SU-DHL-6 (cell line): ENCODE results near the gene ZBTB6.
A peak's percentile ranks its signal among the peaks of the same experiment; 100 is the strongest.

Source experiments
- H2AFZ ChIP-seq: fragments of 200-600 bp; sonication (generic); 2 replicates; pipeline ENCODE4 v1.6.1; 2014; ENCODE audit warnings: low read depth, mild to moderate bottlenecking, moderate library complexity, mixed read lengths, antibody characterized with exemption, low read length; ENCODE audit not compliant: severe bottlenecking
- H3F3A ChIP-seq: fragments of 200-600 bp; shearing (Covaris generic); 2 replicates; pipeline ENCODE4 v1.6.0; 2016; ENCODE audit warnings: antibody characterized with exemption, mild to moderate bottlenecking; ENCODE audit not compliant: insufficient read depth
- H3K27ac ChIP-seq: fragments of 200-600 bp; sonication (generic); 2 replicates; pipeline ENCODE4 v1.5.1; 2016; ENCODE audit warnings: low read depth, mild to moderate bottlenecking, low read length, moderate library complexity, mixed read lengths
- H3K27me3 ChIP-seq: fragments of 200-600 bp; sonication (generic), shearing (Covaris generic); 2 replicates; pipeline ENCODE4 v1.6.0; 2014; ENCODE audit warnings: mild to moderate bottlenecking, low read length
- H3K36me3 ChIP-seq: fragments of 200-600 bp; sonication (generic); 2 replicates; pipeline ENCODE4 v1.6.1; 2014; ENCODE audit warnings: mild to moderate bottlenecking, low read length, mixed read lengths
- H3K4me2 ChIP-seq: fragments of 300-600, 200-600 bp; shearing (Covaris generic), sonication (generic); 2 replicates; pipeline ENCODE4 v1.6.0; 2014; ENCODE audit warnings: low read length, low read depth, mild to moderate bottlenecking; ENCODE audit not compliant: poor library complexity, severe bottlenecking
- H3K4me3 ChIP-seq: fragments of 200-600 bp; sonication (generic); 2 replicates; pipeline ENCODE4 v1.5.1; 2014; ENCODE audit warnings: antibody characterized with exemption, low read length, mild to moderate bottlenecking, mixed read lengths; ENCODE audit not compliant: insufficient read depth, poor library complexity, severe bottlenecking
- H3K79me2 ChIP-seq: fragments of 200-600 bp; sonication (generic); 2 replicates; pipeline ENCODE4 v1.6.1; 2014; ENCODE audit warnings: mild to moderate bottlenecking, low read length, moderate library complexity; ENCODE audit not compliant: insufficient read depth
- H3K9ac ChIP-seq: fragments of 200-600 bp; sonication (generic); 2 replicates; pipeline ENCODE4 v1.7.0; 2014; ENCODE audit warnings: mild to moderate bottlenecking, low read length
- H3K9me2 ChIP-seq: fragments of 200-600 bp; sonication (generic); replicated peaks from 2 replicates; pipeline ENCODE4 v1.6.1; 2014; ENCODE audit warnings: low read length; ENCODE audit not compliant: insufficient read depth
- H3K9me3 ChIP-seq: fragments of 200-600 bp; sonication (generic); 2 replicates; pipeline ENCODE4 v1.6.1; 2014; ENCODE audit warnings: low read length, mixed read lengths; ENCODE audit not compliant: insufficient read depth
- H4K20me1 ChIP-seq: fragments of 200-600 bp; sonication (generic); 2 replicates; pipeline ENCODE4 v1.6.1; 2014; ENCODE audit warnings: low read depth, mild to moderate bottlenecking, antibody characterized with exemption, low read length, moderate library complexity, mixed read lengths
- CTCF ChIP-seq: fragments of 200-600 bp; sonication (generic); IDR thresholded peaks from one replicate; pipeline ENCODE4 v1.5.1; 2017; ENCODE audit warnings: antibody characterized with exemption, mild to moderate bottlenecking, low read length, moderate library complexity; ENCODE audit not compliant: insufficient read depth, poor library complexity, severe bottlenecking
- EZH2phosphoT487 ChIP-seq: fragments of 200-600 bp; sonication (generic), shearing (Covaris generic); conservative IDR thresholded peaks from 2 replicates; pipeline ENCODE4 v1.6.1; 2018; ENCODE audit warnings: mild to moderate bottlenecking, antibody characterized with exemption, low read length, moderate library complexity, mixed read lengths

The ZBTB6 gene, protein sequence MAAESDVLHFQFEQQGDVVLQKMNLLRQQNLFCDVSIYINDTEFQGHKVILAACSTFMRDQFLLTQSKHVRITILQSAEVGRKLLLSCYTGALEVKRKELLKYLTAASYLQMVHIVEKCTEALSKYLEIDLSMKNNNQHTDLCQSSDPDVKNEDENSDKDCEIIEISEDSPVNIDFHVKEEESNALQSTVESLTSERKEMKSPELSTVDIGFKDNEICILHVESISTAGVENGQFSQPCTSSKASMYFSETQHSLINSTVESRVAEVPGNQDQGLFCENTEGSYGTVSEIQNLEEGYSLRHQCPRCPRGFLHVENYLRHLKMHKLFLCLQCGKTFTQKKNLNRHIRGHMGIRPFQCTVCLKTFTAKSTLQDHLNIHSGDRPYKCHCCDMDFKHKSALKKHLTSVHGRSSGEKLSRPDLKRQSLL

DNA sequence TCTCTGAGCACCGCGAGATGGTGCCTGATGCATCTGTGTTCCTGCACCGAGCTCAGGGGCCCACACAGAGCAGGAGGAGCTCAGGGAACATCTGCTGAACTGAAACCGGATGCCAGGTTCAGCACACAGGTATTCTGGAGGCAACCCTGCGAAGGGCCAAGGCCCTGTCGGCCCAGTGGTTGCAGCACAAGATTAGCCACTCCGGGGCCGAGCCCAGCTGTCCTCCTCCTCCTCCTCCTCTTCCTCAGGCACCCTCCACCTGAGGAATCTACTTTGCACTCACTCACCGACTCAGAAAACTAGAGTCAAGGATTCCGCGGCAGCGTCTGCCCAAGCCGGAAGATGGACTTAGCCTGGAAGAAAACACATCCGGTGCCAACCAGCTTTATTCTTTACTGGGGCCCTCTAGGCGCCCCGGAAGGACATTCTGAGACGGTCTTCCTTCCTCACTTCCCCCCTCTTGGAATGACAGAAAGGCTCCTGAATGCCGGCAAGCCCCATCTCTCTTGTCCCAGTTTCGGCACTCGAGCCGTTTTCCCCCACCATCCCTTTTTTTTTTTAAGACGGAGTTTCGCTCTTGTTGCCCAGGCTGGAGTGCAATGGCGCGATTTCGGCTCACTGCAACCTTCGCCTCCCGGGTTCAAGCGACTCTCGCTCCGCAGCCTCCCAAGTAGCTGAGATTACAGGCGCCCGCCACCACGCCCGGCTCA is at the start of gene ZBTB6:
ZBTB6 (minus strand) TSS at position 360 of the 710 bp plus-strand sequence. CDS start 1,251 bp downstream, outside the sequence.
- Histone ChIP-seq H3K27ac (peak within 1 kb of the TSS; percentile 94), H3K9me3 (no peaks in the 10 kb centered on the region), H3K36me3 (peaks cover 15% of the 10 kb centered on the region; the same call in 1 of the 2 replicates), H3K4me3 (peak within 1 kb of the TSS; percentile 84), H3K9ac (peak within 1 kb of the TSS; percentile 70), H3F3A (peaks cover 64% of the 10 kb centered on the region), H3K9me2 (no peaks in the 10 kb centered on the region), H3K4me2 (peak within 1 kb of the TSS; percentile 97), H2AFZ (peak within 1 kb of the TSS; percentile 71), H4K20me1 (no peaks in the 10 kb centered on the region), H3K27me3 (no peaks in the 10 kb centered on the region), H3K79me2 (peaks cover 38% of the 10 kb centered on the region)
- TF ChIP-seq EZH2phosphoT487, result no peak
- no peak for TF ChIP-seq CTCF

DNA sequence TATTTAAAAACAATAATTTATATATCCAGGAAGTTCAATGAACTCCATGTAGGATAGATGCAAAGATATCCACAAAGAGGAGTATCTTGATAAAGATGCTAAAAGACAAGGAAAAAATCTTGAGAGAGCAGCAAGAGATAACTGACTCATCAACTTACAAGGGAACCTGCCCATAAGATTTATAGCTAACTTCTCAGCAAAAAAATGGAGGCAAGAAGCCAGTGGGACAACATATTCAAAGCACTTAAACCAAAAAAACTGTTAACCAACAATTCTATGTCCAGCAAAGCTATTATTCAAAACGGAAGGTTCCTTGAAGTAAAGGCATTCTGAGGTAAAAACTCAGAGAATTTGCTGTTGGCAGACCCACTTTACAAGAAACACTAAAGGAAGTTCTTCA is 48.0 kb upstream of the ZBTB6 start:
- Histone ChIP-seq H3F3A (0 out of 2 replicates have a peak, but pooled peaks cover 5% of the 10 kb centered on the region), H2AFZ (no peak overlapping the region), H3K9me2 (no peaks in the 10 kb centered on the region), H3K9ac (no peak overlapping the region), H3K9me3 (no peaks in the 10 kb centered on the region), H3K79me2 (peaks cover 12% of the 10 kb centered on the region), H3K27ac (no peak overlapping the region), H4K20me1 (peaks cover 6% of the 10 kb centered on the region; the same call in 1 of the 2 replicates), H3K4me3 (no peak overlapping the region), H3K27me3 (no peaks in the 10 kb centered on the region), H3K4me2 (no peak overlapping the region), H3K36me3 (peaks cover 20% of the 10 kb centered on the region)
- no peak for TF ChIP-seq CTCF
- no peak for TF ChIP-seq EZH2phosphoT487

- no peak overlapping the region for H3K4me2 ChIP-seq
- no peaks in the 10 kb centered on the region for H3K9me3 ChIP-seq
- peaks cover 13% of the 10 kb centered on the region for H3K36me3 ChIP-seq
- no peaks in the 10 kb centered on the region for H3K9me2 ChIP-seq
- H3F3A ChIP-seq, result no peaks in the 10 kb centered on the region
- TF ChIP-seq CTCF, result no peak
- no peak for TF ChIP-seq EZH2phosphoT487
- peaks cover 63% of the 10 kb centered on the region for H3K79me2 ChIP-seq
- no peak overlapping the region for H3K4me3 ChIP-seq
- peaks cover 11% of the 10 kb centered on the region; the same call in 1 of the 2 replicates for H4K20me1 ChIP-seq
- no peak overlapping the region for H3K27ac ChIP-seq
- H2AFZ ChIP-seq, result no peak overlapping the region
- H3K9ac ChIP-seq, result no peak overlapping the region
- no peaks in the 10 kb centered on the region for H3K27me3 ChIP-seq
Measured at GRCh38 chr9:122955961-122956360, 42.8 kb upstream of the ZBTB6 start.
